Right cardiac atrium (tissue), 5 donors: ENCODE measurements around the gene RNU2-1. TPM values are rescaled to one million over a fixed set of nuclear protein-coding genes. Genes with fewer than 3 reads are reported as not detected.

ENCODE experiments used
- polyA plus RNA-seq: library from polyadenylated mRNA; stranded (reverse); fragments of 200-250 nt; gene quantifications from one replicate; pipeline ENCODE4 v1.2.3, GENCODE V29; 2013
- total RNA-seq, 4 donors: library from RNA; stranded (reverse); fragmentation: NEBNext Ultra II Directional; extraction: Animal tissue kit (Norgen Biotek cat#: 25700); gene quantifications; one replicate each; pipeline ENCODE4 v1.2.1, GENCODE V29; 2021
- donor health status: healthy with polysubstance abuse.
- donor health status: DM: no; HTN: yes; CAD: no.
- donor health status: DM: no; HTN: no; CAD: no.
- donor health status: DM: no; HTN: yes; CAD: no; lungs with severe emphysema.
- donor health status: DM: yes; HTN: yes; CAD: no.

RNU2-1 gene
- total and polyA plus RNA-seq, 5 donors = 4,539 to 8,032 (median 6,851) TPM; not detected in 1

Other genes with a start within 250 kb of the RNU2-1 start
- 100 to 1,000 TPM; 651 to 877 (median 735) TPM for gene RPL27, start 235.6 kb downstream of the RNU2-1 start, total RNA-seq
- gene RPL27, start 235.6 kb downstream of the RNU2-1 start, polyA plus RNA-seq = 2,068 TPM
- 10 to 100 TPM; 15.1 to 20.3 (median 19.5) TPM for gene IFI35, start 227.2 kb downstream of the RNU2-1 start, total RNA-seq
- 19.1 TPM for gene IFI35, start 227.2 kb downstream of the RNU2-1 start, polyA plus RNA-seq
- 100 to 1,000 TPM in 1 of 4 donors, 10 to 100 TPM in 3; 85.9 to 107 (median 93.7) TPM for gene VAT1, start 211.6 kb downstream of the RNU2-1 start, total RNA-seq
- gene VAT1, start 211.6 kb downstream of the RNU2-1 start, polyA plus RNA-seq = 71.6 TPM
- gene RND2, start 208.7 kb downstream of the RNU2-1 start, total RNA-seq = 1 to 10 TPM; 2.9 to 5.3 (median 4.2) TPM
- gene RND2, start 208.7 kb downstream of the RNU2-1 start, polyA plus RNA-seq = 3.2 TPM
- gene BRCA1, start 108.6 kb downstream of the RNU2-1 start, total RNA-seq = 10 to 100 TPM in 1 of 4 donors, 1 to 10 TPM in 3; 4.3 to 10.9 (median 8.0) TPM
- gene BRCA1, start 108.6 kb downstream of the RNU2-1 start, polyA plus RNA-seq = 2.7 TPM
- 10 to 100 TPM; 83.7 to 98.2 (median 90.9) TPM for gene NBR1, start 62.8 kb downstream of the RNU2-1 start, total RNA-seq
- gene NBR1, start 62.8 kb downstream of the RNU2-1 start, polyA plus RNA-seq = 39.4 TPM
- gene TMEM106A, start 22.1 kb downstream of the RNU2-1 start, total RNA-seq = 1 to 10 TPM; 4.9 to 8.7 (median 6.7) TPM
- 2.8 TPM for gene TMEM106A, start 22.1 kb downstream of the RNU2-1 start, polyA plus RNA-seq
- gene CCDC200, start 5.4 kb downstream of the RNU2-1 start, total RNA-seq = not detected
- 0.16 TPM for gene CCDC200, start 5.4 kb downstream of the RNU2-1 start, polyA plus RNA-seq
- gene ARL4D, start 165.0 kb upstream of the RNU2-1 start, total RNA-seq = 10 to 100 TPM; 10.8 to 24.5 (median 18.0) TPM
- 13.0 TPM for gene ARL4D, start 165.0 kb upstream of the RNU2-1 start, polyA plus RNA-seq
- gene DHX8, start 250.0 kb upstream of the RNU2-1 start, total RNA-seq = 10 to 100 TPM; 23.1 to 38.8 (median 29.2) TPM
- 12.8 TPM for gene DHX8, start 250.0 kb upstream of the RNU2-1 start, polyA plus RNA-seq